ENCODE results near the gene CETN2. TPM values are rescaled to one million over a fixed set of nuclear protein-coding genes. Genes with fewer than 3 reads are reported as not detected.
"Not testable (repeated sequence)": the region's sequence is repeated elsewhere in the genome, so short reads cannot be mapped to it uniquely, and the experiment has no call there.

Gene CETN2
- total RNA-seq, 4 donors from 2014 or later = 10.5 to 18.8 (median 13.5) TPM

GRCh38 chrX:152798945-152799344 lies 31.6 kb downstream of the CETN2 start:
- WGBS, 2 donors = 64 to 71% methylated on average over 1 of the region's 1 CpG
- intact Hi-C loops (cut with DNase I; ENCODE audit: low total_unique reads) = no loop called here
- H3K4me3 ChIP-seq (ENCODE audit: low read depth, poor library complexity, severe bottlenecking) = no peak overlapping the region
- DNase-seq (ENCODE audit: low spot score in 2 of 2) = no peak
- TF ChIP-seq CTCF (IDR thresholded peaks at IDR 0.05) (no peak), POLR2A (IDR thresholded peaks at IDR 0.05) (no peak)

- no CpG with 5 or more reads among the region's 3 CpGs for WGBS, 2 donors
- intact Hi-C loops (cut with DNase I; ENCODE audit: low total_unique reads); H3K4me3 ChIP-seq (ENCODE audit: low read depth, poor library complexity, severe bottlenecking); DNase-seq (ENCODE audit: low spot score in 2 of 2): not testable (repeated sequence)
These were observed 43.5 kb downstream of the CETN2 start for GRCh38 chrX:152787062-152787461.

Other genes starting within 250 kb of the CETN2 start
- gene GABRQ, start 192.9 kb downstream of the CETN2 start, total RNA-seq = under 1 TPM; 0.13 to 0.32 (median 0.20) TPM
- gene MAGEA3, start 132.0 kb downstream of the CETN2 start, total RNA-seq = not detected
- not detected for gene CSAG2, start 121.5 kb downstream of the CETN2 start, total RNA-seq
- gene MAGEA2B, start 116.1 kb downstream of the CETN2 start, total RNA-seq = not detected
- gene CSAG1, start 97.0 kb downstream of the CETN2 start, total RNA-seq = not detected
- not detected for gene MAGEA12, start 97.0 kb downstream of the CETN2 start, total RNA-seq
- not detected for gene MAGEA2, start 76.9 kb downstream of the CETN2 start, total RNA-seq
- not detected for gene CSAG3, start 71.5 kb downstream of the CETN2 start, total RNA-seq
- not detected for gene MAGEA6, start 61.1 kb downstream of the CETN2 start, total RNA-seq
- 10 to 100 TPM; 13.2 to 22.5 (median 17.9) TPM for gene NSDHL, start 306 bp upstream of the CETN2 start, total RNA-seq
- 10 to 100 TPM; 58.8 to 77.1 (median 72.1) TPM for gene ZNF185, start 67.3 kb upstream of the CETN2 start, total RNA-seq
- gene PNMA5, start 163.4 kb upstream of the CETN2 start, total RNA-seq = not detected
- under 1 TPM in 2 of 4 donors, not detected in 2; 0.36 to 0.79 TPM for gene PNMA3, start 225.7 kb upstream of the CETN2 start, total RNA-seq
- gene PNMA6A, start 241.7 kb upstream of the CETN2 start, total RNA-seq = 1 to 10 TPM in 1 of 4 donors, under 1 TPM in 3; 0.08 to 1.5 (median 0.46) TPM

All from lower leg skin (tissue), 4 donors.